ENCODE data around the gene NYAP1. TPM values are rescaled to one million over a fixed set of nuclear protein-coding genes. Genes with fewer than 3 reads are reported as not detected.

Gene NYAP1
- polyA plus RNA-seq, 1 donor (not counting 4 experiments of a cell fraction or from before 2014, with no cell fraction given): 0.16 TPM

DNA sequence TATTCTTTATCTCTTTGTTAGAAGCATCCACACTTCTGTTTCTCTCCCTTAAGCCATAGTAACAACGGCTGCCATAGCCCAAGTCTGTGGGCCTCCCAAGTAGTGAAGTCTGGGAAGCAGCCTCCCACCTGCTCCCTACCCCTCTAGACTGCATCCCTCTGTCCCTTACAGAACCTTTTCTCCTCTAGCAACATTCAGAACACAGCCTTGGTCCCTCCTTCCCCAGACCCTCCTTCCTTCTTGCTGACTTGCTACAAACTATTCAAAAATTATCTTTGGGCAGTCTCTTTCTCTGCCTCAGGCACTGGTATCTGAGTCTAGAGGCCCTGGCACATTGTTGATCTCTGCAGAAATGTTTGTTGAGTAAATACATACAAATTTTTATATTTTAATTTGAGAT lies 2.3 kb upstream of the NYAP1 start:
- no peaks in the 10 kb centered on the region for H3K36me3 ChIP-seq (ENCODE audit: control insufficient read depth in 2 of 2, extremely low read depth in 1 of 2, insufficient read depth in 2 of 2, low read length in 2 of 2)
- H3K4me1 ChIP-seq (ENCODE audit: control insufficient read depth, extremely low read depth, insufficient read depth, low read length): peaks cover 13% of the 10 kb centered on the region
- H4K20me1 ChIP-seq (ENCODE audit: control insufficient read depth, extremely low read depth, insufficient read depth, low read length): no peaks in the 10 kb centered on the region
- DNase-seq (ENCODE audit: low read depth, low spot score) (no peak), FAIRE-seq (no peak)
- no peak overlapping the region for H2AFZ ChIP-seq (ENCODE audit: control insufficient read depth, low read length)
- no peak overlapping the region for H3K27ac ChIP-seq (ENCODE audit: control insufficient read depth, insufficient read depth, low read length)
- no peak overlapping the region for H3K4me3 ChIP-seq (ENCODE audit: control insufficient read depth in 2 of 3, extremely low read depth in 1 of 3, insufficient read depth in 2 of 3, low read depth in 1 of 3, low read length in 3 of 3)
- no peaks in the 10 kb centered on the region for H3K9me3 ChIP-seq (ENCODE audit: control insufficient read depth, low read depth, low read length)
- peaks cover 25% of the 10 kb centered on the region for H3K79me2 ChIP-seq (ENCODE audit: control insufficient read depth, insufficient read depth, low read length)
- H3K27me3 ChIP-seq (ENCODE audit: control insufficient read depth, extremely low read depth, insufficient read depth, low read length): no peaks in the 10 kb centered on the region
- H3K9me1 ChIP-seq (ENCODE audit: control insufficient read depth, extremely low read depth, insufficient read depth, low read length): no peaks in the 10 kb centered on the region
- H3K9ac ChIP-seq (ENCODE audit: control insufficient read depth, extremely low read depth, insufficient read depth, low read length): no peak overlapping the region
- TF ChIP-seq EZH2 (IDR thresholded peaks at IDR 0.05; ENCODE audit: low read length) (no peak), CTCF (optimal IDR thresholded peaks at IDR 0.05 in 1 of 3, IDR thresholded peaks at IDR 0.05 in 1 of 3, conservative IDR thresholded peaks at IDR 0.05 in 1 of 3; ENCODE audit: extremely low read depth in 1 of 3, insufficient read depth in 2 of 3, low read length in 3 of 3) (no peak)
- no peak overlapping the region for H3K4me2 ChIP-seq (ENCODE audit: control insufficient read depth, extremely low read depth, insufficient read depth, low read depth, low read length)
- dilution Hi-C loops (cut with MboI; ENCODE audit: extremely low pct_ligation_motif_present, low sequenced_read_pairs): no loop called here

DNA sequence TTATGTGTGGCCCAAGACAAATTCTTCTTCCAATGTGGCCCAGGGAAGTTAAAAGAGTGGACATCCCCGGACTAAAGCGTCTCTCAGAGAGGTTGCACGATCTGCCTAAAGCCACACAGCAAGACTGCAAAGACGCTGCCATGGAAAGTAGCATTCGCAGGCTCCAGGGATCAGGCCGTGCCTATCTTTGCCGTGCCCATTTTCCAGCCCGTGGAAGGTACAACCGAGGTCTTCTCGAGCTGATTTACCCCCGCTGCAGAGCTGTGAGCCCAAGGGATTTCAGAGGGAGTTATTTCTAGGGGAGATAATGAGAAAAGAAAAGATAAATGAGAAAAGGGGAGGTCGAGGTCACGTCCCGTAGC lies 1.0 kb upstream of the NYAP1 start:
- H3K9ac ChIP-seq (ENCODE audit: control insufficient read depth, extremely low read depth, insufficient read depth, low read length): peak overlapping the region; percentile 26

More for the DNA sequence above, 1.0 kb upstream of the NYAP1 start:
- dilution Hi-C loops (cut with MboI; ENCODE audit: extremely low pct_ligation_motif_present, low sequenced_read_pairs): no loop called here
- no peaks in the 10 kb centered on the region for H4K20me1 ChIP-seq (ENCODE audit: control insufficient read depth, extremely low read depth, insufficient read depth, low read length)
- no peaks in the 10 kb centered on the region for H3K9me3 ChIP-seq (ENCODE audit: control insufficient read depth, low read depth, low read length)
- H3K27me3 ChIP-seq (ENCODE audit: control insufficient read depth, extremely low read depth, insufficient read depth, low read length): no peaks in the 10 kb centered on the region
- no peaks in the 10 kb centered on the region for H3K9me1 ChIP-seq (ENCODE audit: control insufficient read depth, extremely low read depth, insufficient read depth, low read length)
- no peaks in the 10 kb centered on the region for H3K36me3 ChIP-seq (ENCODE audit: control insufficient read depth in 2 of 2, extremely low read depth in 1 of 2, insufficient read depth in 2 of 2, low read length in 2 of 2)
- no peak overlapping the region for H3K27ac ChIP-seq (ENCODE audit: control insufficient read depth, insufficient read depth, low read length)
- no peak for TF ChIP-seq CTCF (optimal IDR thresholded peaks at IDR 0.05 in 1 of 3, IDR thresholded peaks at IDR 0.05 in 1 of 3, conservative IDR thresholded peaks at IDR 0.05 in 1 of 3; ENCODE audit: extremely low read depth in 1 of 3, insufficient read depth in 2 of 3, low read length in 3 of 3)
- no peak for TF ChIP-seq EZH2 (IDR thresholded peaks at IDR 0.05; ENCODE audit: low read length)
- peaks cover 3% of the 10 kb centered on the region for H3K4me1 ChIP-seq (ENCODE audit: control insufficient read depth, extremely low read depth, insufficient read depth, low read length)
- H2AFZ ChIP-seq (ENCODE audit: control insufficient read depth, low read length): peak overlapping the region; percentile 73
- FAIRE-seq (no peak), DNase-seq (ENCODE audit: low read depth, low spot score) (no peak)
- H3K4me3 ChIP-seq (ENCODE audit: control insufficient read depth in 2 of 3, extremely low read depth in 1 of 3, insufficient read depth in 2 of 3, low read depth in 1 of 3, low read length in 3 of 3): peak overlapping the region; percentile 49 to 60 (median 53)
- peaks cover 13% of the 10 kb centered on the region for H3K79me2 ChIP-seq (ENCODE audit: control insufficient read depth, insufficient read depth, low read length)
- peak overlapping the region; percentile 80 for H3K4me2 ChIP-seq (ENCODE audit: control insufficient read depth, extremely low read depth, insufficient read depth, low read depth, low read length)
